ENCODE results near the gene NHERF1.

The NHERF1 gene

GRCh38 chr17:74796211-74796610 is 47.8 kb downstream of the NHERF1 start:
- Histone ChIP-seq H3K4me1 (ENCODE audit: low read length) (no peaks in the 10 kb centered on the region), H2AFZ (ENCODE audit: low read length) (no peak overlapping the region), H3K9me2 (replicated peaks; ENCODE audit: insufficient read depth, low read length) (no peaks in the 10 kb centered on the region), H3K9ac (ENCODE audit: low read length) (no peak overlapping the region), H3K9me3 (replicated peaks; ENCODE audit: insufficient read depth, low read length) (no peaks in the 10 kb centered on the region), H3K4me3 (ENCODE audit: low read length) (no peak overlapping the region), H3K4me2 (ENCODE audit: low read depth, low read length) (no peak overlapping the region), H3K27ac (ENCODE audit: low read length) (no peak overlapping the region), H3K27me3 (replicated peaks; ENCODE audit: insufficient read depth, low read length) (no peaks in the 10 kb centered on the region), H3K36me3 (replicated peaks; ENCODE audit: insufficient read depth, low read length) (no peaks in the 10 kb centered on the region), H3F3A (ENCODE audit: insufficient read depth, low read length) (no peaks in the 10 kb centered on the region), H3K79me2 (ENCODE audit: low read length) (no peaks in the 10 kb centered on the region), H4K20me1 (ENCODE audit: insufficient read depth, low read length) (no peaks in the 10 kb centered on the region)
- DNase-seq = no peak
- no peak for TF ChIP-seq EZH2phosphoT487 (IDR thresholded peaks at IDR 0.05; ENCODE audit: low read length)
- no peak for TF ChIP-seq CTCF (IDR thresholded peaks at IDR 0.05; ENCODE audit: low read length)
- TF ChIP-seq EZH2 (optimal IDR thresholded peaks at IDR 0.05; ENCODE audit: low read depth, low read length) = no peak

GRCh38 chr17:74796866-74797265 is 48.4 kb downstream of the NHERF1 start:
- Histone ChIP-seq H3K9me2 (replicated peaks; ENCODE audit: insufficient read depth, low read length) (no peaks in the 10 kb centered on the region), H3K79me2 (ENCODE audit: low read length) (no peaks in the 10 kb centered on the region), H3K27ac (ENCODE audit: low read length) (no peak overlapping the region), H3K9me3 (replicated peaks; ENCODE audit: insufficient read depth, low read length) (no peaks in the 10 kb centered on the region), H3K36me3 (replicated peaks; ENCODE audit: insufficient read depth, low read length) (no peaks in the 10 kb centered on the region), H2AFZ (ENCODE audit: low read length) (no peak overlapping the region), H3K27me3 (replicated peaks; ENCODE audit: insufficient read depth, low read length) (no peaks in the 10 kb centered on the region), H3F3A (ENCODE audit: insufficient read depth, low read length) (no peaks in the 10 kb centered on the region), H3K9ac (ENCODE audit: low read length) (no peak overlapping the region), H3K4me3 (ENCODE audit: low read length) (no peak overlapping the region), H4K20me1 (ENCODE audit: insufficient read depth, low read length) (no peaks in the 10 kb centered on the region), H3K4me2 (ENCODE audit: low read depth, low read length) (no peak overlapping the region), H3K4me1 (ENCODE audit: low read length) (no peaks in the 10 kb centered on the region)
- DNase-seq = no peak
- TF ChIP-seq CTCF (IDR thresholded peaks at IDR 0.05; ENCODE audit: low read length) (no peak), EZH2phosphoT487 (IDR thresholded peaks at IDR 0.05; ENCODE audit: low read length) (no peak), EZH2 (optimal IDR thresholded peaks at IDR 0.05; ENCODE audit: low read depth, low read length) (no peak)

GRCh38 chr17:74797824-74798223 is 49.4 kb downstream of the NHERF1 start:
- Histone ChIP-seq H4K20me1 (ENCODE audit: insufficient read depth, low read length) (no peaks in the 10 kb centered on the region), H3K36me3 (replicated peaks; ENCODE audit: insufficient read depth, low read length) (no peaks in the 10 kb centered on the region), H3K4me2 (ENCODE audit: low read depth, low read length) (no peak overlapping the region), H3K9me2 (replicated peaks; ENCODE audit: insufficient read depth, low read length) (no peaks in the 10 kb centered on the region), H3K4me3 (ENCODE audit: low read length) (no peak overlapping the region), H3K27ac (ENCODE audit: low read length) (no peak overlapping the region), H3K79me2 (ENCODE audit: low read length) (no peaks in the 10 kb centered on the region), H3K9ac (ENCODE audit: low read length) (no peak overlapping the region), H3F3A (ENCODE audit: insufficient read depth, low read length) (no peaks in the 10 kb centered on the region), H3K9me3 (replicated peaks; ENCODE audit: insufficient read depth, low read length) (no peaks in the 10 kb centered on the region), H2AFZ (ENCODE audit: low read length) (no peak overlapping the region), H3K4me1 (ENCODE audit: low read length) (no peaks in the 10 kb centered on the region), H3K27me3 (replicated peaks; ENCODE audit: insufficient read depth, low read length) (no peaks in the 10 kb centered on the region)
- no peak for DNase-seq
- TF ChIP-seq EZH2phosphoT487 (IDR thresholded peaks at IDR 0.05; ENCODE audit: low read length) = no peak
- no peak for TF ChIP-seq CTCF (IDR thresholded peaks at IDR 0.05; ENCODE audit: low read length)
- no peak for TF ChIP-seq EZH2 (optimal IDR thresholded peaks at IDR 0.05; ENCODE audit: low read depth, low read length)
